HCT116 (cell line): ENCODE results near the gene SNRPF. TPM values are rescaled to one million over a fixed set of nuclear protein-coding genes. Genes with fewer than 3 reads are reported as not detected.

ENCODE experiments used
- ATAC-seq: fragments of 200-7000 bp; cut with Tn5 transposase; 2 replicates; pipeline ENCODE4 v1.9.1; 2020; ENCODE audit warnings: mild to moderate bottlenecking, moderate library complexity
- BruUV-seq: library from RNA; stranded (reverse); fragments of 400-500 nt; replicated peaks from 2 replicates; lab custom pipeline; 2021; lab: Mats Ljungman, UMichigan
- CTCF ChIA-PET: fragments of 300-600 bp; sonication (Branson Sonifier 250); formaldehyde crosslinking; loops from one replicate; lab custom pipeline; 2021; ENCODE audit warnings: antibody characterized with exemption; lab: Charles Lee
- POLR2A ChIA-PET: fragments of 300-600, 350-600 bp; sonication (Branson Sonifier 250); formaldehyde crosslinking; loops from one replicate; lab custom pipeline; 2021; ENCODE audit warnings: antibody characterized with exemption; lab: Charles Lee
- RAD21 ChIA-PET, 2 experiments: fragments of 300-600 bp; sonication (Branson Sonifier 250); formaldehyde crosslinking; loops; one replicate each; lab custom pipeline; 2023; ENCODE audit warnings: low total read pairs in 2 of 2; ENCODE audit not compliant: uncharacterized antibody in 2 of 2, unreplicated experiment in 2 of 2, low non-redundant PET in 1 of 2; lab: Charles Lee
- DNase-seq: peaks from one replicate; pipeline ENCODE4 v3.0.0-alpha.2; 2010; ENCODE audit warnings: low read depth, low spot score
- H2AFZ ChIP-seq: fragments of 200-600 bp; shearing (Covaris generic), sonication (generic); 2 replicates; pipeline ENCODE4 v1.6.1; 2017; ENCODE audit warnings: low read depth, mixed run types, mixed read lengths, antibody characterized with exemption, low read length; ENCODE audit not compliant: poor library complexity, severe bottlenecking
- H3K27ac ChIP-seq: 2 replicates; pipeline ENCODE4 v1.5.1; 2012; ENCODE audit warnings: low read depth, low read length
- H3K27me3 ChIP-seq: fragments of 200-600 bp; sonication (generic); 2 replicates; pipeline ENCODE4 v1.6.1; 2016; ENCODE audit warnings: mixed run types, low read length, mixed read lengths; ENCODE audit not compliant: insufficient read depth
- H3K36me3 ChIP-seq, 2 experiments: fragments of 200-500 bp in 1 of 2; fragments of 200-600 bp in 1 of 2; sonication (Bioruptor generic) in 1 of 2; sonication (generic) in 1 of 2; 2 replicates each; pipeline versions ENCODE4 v1.5.1 to v1.6.1; 2014 to 2016; ENCODE audit warnings: low read length in 2 of 2, inconsistent platforms in 1 of 2, mixed read lengths in 1 of 2, mixed run types in 1 of 2; ENCODE audit not compliant: insufficient read depth in 2 of 2, control insufficient read depth in 1 of 2
- H3K4me1 ChIP-seq, 2 experiments: fragments of 200-600 bp in 1 of 2; sonication (generic) in 1 of 2; 2 replicates each; pipeline versions ENCODE4 v1.5.1 to v1.6.1; 2012 to 2017; ENCODE audit warnings: low read length in 2 of 2, inconsistent platforms in 1 of 2, mild to moderate bottlenecking in 1 of 2, mixed read lengths in 1 of 2, mixed run types in 1 of 2, moderate library complexity in 1 of 2; ENCODE audit not compliant: insufficient read depth in 2 of 2, control insufficient read depth in 1 of 2
- H3K4me2 ChIP-seq: fragments of 200-600 bp; sonication (generic); 2 replicates; pipeline ENCODE4 v1.6.1; 2017; ENCODE audit warnings: mixed run types, low read length, mixed read lengths
- H3K4me3 ChIP-seq, 2 experiments: fragments of 200-600 bp in 1 of 2; sonication (generic) in 1 of 2; replicated peaks in 1 of 2; 2 replicates each; pipeline ENCODE4 v1.5.1; 2011 to 2016; ENCODE audit warnings: low read length in 2 of 2, control low read depth in 1 of 2, low read depth in 1 of 2, mild to moderate bottlenecking in 1 of 2, mixed read lengths in 1 of 2, mixed run types in 1 of 2
- H3K79me2 ChIP-seq: fragments of 200-600 bp; sonication (generic); 2 replicates; pipeline ENCODE4 v1.6.1; 2017; ENCODE audit warnings: mild to moderate bottlenecking, mixed run types, low read length, moderate library complexity, mixed read lengths; ENCODE audit not compliant: insufficient read depth
- H3K9ac ChIP-seq: fragments of 200-600 bp; sonication (generic); 2 replicates; pipeline ENCODE4 v1.6.1; 2016; ENCODE audit warnings: low read length, mixed read lengths
- H3K9me2 ChIP-seq: fragments of 200-600 bp; sonication (generic), shearing (Covaris generic); 2 replicates; pipeline ENCODE4 v1.6.1; 2017; ENCODE audit warnings: mixed run types, mild to moderate bottlenecking, moderate library complexity; ENCODE audit not compliant: insufficient read depth
- H3K9me3 ChIP-seq, 2 experiments: fragments of 200-500 bp in 1 of 2; fragments of 200-600 bp in 1 of 2; sonication (Bioruptor generic) in 1 of 2; sonication (generic) in 1 of 2; 2 replicates each; pipeline ENCODE4 v1.6.1; 2014 to 2017; ENCODE audit warnings: low read length in 2 of 2, mixed read lengths in 2 of 2, inconsistent platforms in 1 of 2, low read depth in 1 of 2, mild to moderate bottlenecking in 1 of 2, mixed run types in 1 of 2, moderate library complexity in 1 of 2; ENCODE audit not compliant: control insufficient read depth in 1 of 2, insufficient read depth in 1 of 2
- H4K20me1 ChIP-seq: fragments of 200-600 bp; sonication (generic), shearing (Covaris generic); 2 replicates; pipeline ENCODE4 v1.6.1; 2017; ENCODE audit warnings: mixed run types, mild to moderate bottlenecking, moderate library complexity; ENCODE audit not compliant: insufficient read depth
- ATF3 ChIP-seq: IDR thresholded peaks from 2 replicates; pipeline ENCODE4 v1.6.1; 2012
- CEBPB ChIP-seq: IDR thresholded peaks from 2 replicates; pipeline ENCODE4 v1.6.1; 2012; ENCODE audit warnings: low read depth
- CTCF ChIP-seq, 3 experiments: fragments of 200-600 bp in 1 of 3; sonication (generic) in 1 of 3; IDR thresholded peaks in 2 of 3; conservative IDR thresholded peaks in 1 of 3; 2 replicates each; pipeline ENCODE4 v1.5.1; 2012 to 2017; ENCODE audit warnings: low read depth in 2 of 3, low read length in 2 of 3, antibody characterized with exemption in 1 of 3, borderline replicate concordance in 1 of 3, control low read depth in 1 of 3, mild to moderate bottlenecking in 1 of 3, mixed read lengths in 1 of 3, mixed run types in 1 of 3, moderate library complexity in 1 of 3; ENCODE audit not compliant: insufficient read depth in 1 of 3
- ELF1 ChIP-seq: IDR thresholded peaks from 2 replicates; pipeline ENCODE4 v1.6.1; 2012; ENCODE audit warnings: low read depth, borderline replicate concordance
- EZH2 ChIP-seq: fragments of 200-600 bp; sonication (generic); IDR thresholded peaks from 2 replicates; pipeline ENCODE4 v1.6.1; 2017; ENCODE audit warnings: antibody characterized with exemption, mixed run types
- EZH2phosphoT487 ChIP-seq: fragments of 200-600 bp; IDR thresholded peaks from 2 replicates; pipeline ENCODE4 v1.6.1; 2018; ENCODE audit warnings: antibody characterized with exemption, borderline replicate concordance
- POLR2A ChIP-seq: IDR thresholded peaks from 2 replicates; pipeline ENCODE4 v1.7.0; 2011; ENCODE audit warnings: borderline replicate concordance; ENCODE audit not compliant: insufficient read depth, insufficient read length; ENCODE audit errors: extremely low read depth
- POLR2AphosphoS5 ChIP-seq: IDR thresholded peaks from 2 replicates; pipeline ENCODE4 v1.6.1; 2011; ENCODE audit warnings: mild to moderate bottlenecking, low read depth, low read length, moderate library complexity
- RAD21 ChIP-seq: IDR thresholded peaks from 2 replicates; pipeline ENCODE4 v1.6.1; 2012; ENCODE audit warnings: low read depth, mild to moderate bottlenecking
- SIN3A ChIP-seq: IDR thresholded peaks from 2 replicates; pipeline ENCODE4 v1.6.1; 2012; ENCODE audit warnings: low read depth
- SRF ChIP-seq: IDR thresholded peaks from 2 replicates; pipeline ENCODE4 v1.6.1; 2012; ENCODE audit warnings: low read depth
- TCF7L2 ChIP-seq: IDR thresholded peaks from 2 replicates; pipeline ENCODE4 v1.7.0; 2011; ENCODE audit warnings: borderline replicate concordance, inconsistent platforms; ENCODE audit not compliant: insufficient read depth, insufficient read length; ENCODE audit errors: extremely low read depth
- YY1 ChIP-seq: IDR thresholded peaks from 2 replicates; pipeline ENCODE4 v1.6.1; 2011; ENCODE audit warnings: low read length, low read depth, moderate library complexity, mild to moderate bottlenecking; ENCODE audit not compliant: insufficient replicate concordance; ENCODE audit errors: extremely low read depth
- ZBTB33 ChIP-seq: IDR thresholded peaks from 2 replicates; pipeline ENCODE4 v1.6.1; 2011; ENCODE audit warnings: mild to moderate bottlenecking, low read length, moderate library complexity; ENCODE audit not compliant: insufficient replicate concordance; ENCODE audit errors: extremely low read depth
- intact Hi-C: fragments of 100-400 bp; cut with micrococcal nuclease; formaldehyde crosslinking; loops from 2 replicates; pipeline ENCODE4 v1.10.0; 2022
- total RNA-seq: library from RNA; stranded (reverse); gene quantifications from one replicate; pipeline ENCODE4 v1.2.1, GENCODE V29; 2021; ENCODE audit not compliant: unreplicated experiment

Gene SNRPF
- total RNA-seq, 1 experiment from 2014 or later: 56.3 TPM

GRCh38 chr12:95877622-95878021 lies 18.9 kb downstream of the SNRPF start:
- H3K27me3 ChIP-seq: no peaks in the 10 kb centered on the region
- H4K20me1 ChIP-seq: no peaks in the 10 kb centered on the region
- POLR2A ChIA-PET: interaction anchor here (0.8 kb wide), 1 partner anchor 12 kb away, joined by 3 read pairs; no protein-coding TSS in a partner anchor
- H3K9me2 ChIP-seq: no peaks in the 10 kb centered on the region
- H3K4me1 ChIP-seq: peaks cover 0 to 4% of the 10 kb centered on the region in 2 experiments; a peak in 1 of 4 replicates
- no peak for TF ChIP-seq CEBPB
- no peak for DNase-seq
- CTCF ChIA-PET: no interaction called here
- no TSS peak for BruUV-seq
- H3K9ac ChIP-seq: no peak overlapping the region
- RAD21 ChIA-PET: no interaction called here
- H3K36me3 ChIP-seq: no peaks in the 10 kb centered on the region
- no peak overlapping the region for H3K4me2 ChIP-seq
- no peak for ATAC-seq
- no peaks in the 10 kb centered on the region for H3K9me3 ChIP-seq
- H3K79me2 ChIP-seq: no peaks in the 10 kb centered on the region
- H2AFZ ChIP-seq: no peak overlapping the region
- no peak overlapping the region for H3K27ac ChIP-seq
- intact Hi-C loops: no loop called here
- no peak overlapping the region for H3K4me3 ChIP-seq

GRCh38 chr12:95880895-95881294 lies 22.1 kb downstream of the SNRPF start:
- Histone ChIP-seq H3K27ac (no peak overlapping the region), H3K27me3 (no peaks in the 10 kb centered on the region), H3K9me3 (no peaks in the 10 kb centered on the region; a peak in 1 of 4 replicates), H3K79me2 (no peaks in the 10 kb centered on the region), H2AFZ (no peak overlapping the region), H3K4me2 (no peak overlapping the region), H3K4me1 (peaks cover 0 to 4% of the 10 kb centered on the region in 2 experiments; a peak in 1 of 4 replicates), H3K4me3 (no peak overlapping the region), H4K20me1 (no peaks in the 10 kb centered on the region), H3K36me3 (no peaks in the 10 kb centered on the region), H3K9ac (no peak overlapping the region), H3K9me2 (no peaks in the 10 kb centered on the region)
- no peak for DNase-seq
- ATAC-seq: no peak
- RAD21 ChIA-PET: no interaction called here
- BruUV-seq: no TSS peak
- CTCF ChIA-PET: no interaction called here
- intact Hi-C loops: no loop called here
- POLR2A ChIA-PET: no interaction called here
- TF ChIP-seq ZBTB33 (no peak), POLR2AphosphoS5 (no peak), YY1 (no peak), EZH2 (no peak), SIN3A (no peak), RAD21 (no peak), EZH2phosphoT487 (no peak), ELF1 (no peak), CTCF (IDR thresholded peaks at IDR 0.05 in 2 of 3, conservative IDR thresholded peaks at IDR 0.05 in 1 of 3; ENCODE audit: borderline replicate concordance in 1 of 3, insufficient read depth in 1 of 3, low read depth in 2 of 3, low read length in 2 of 3) (no peak), POLR2A (no peak), TCF7L2 (no peak), SRF (no peak), ATF3 (no peak)
